ENCODE data around the gene FSTL1. TPM values are rescaled to one million over a fixed set of nuclear protein-coding genes. Genes with fewer than 3 reads are reported as not detected.
"Not testable (repeated sequence)": the region's sequence is repeated elsewhere in the genome, so short reads cannot be mapped to it uniquely, and the experiment has no call there.

FSTL1 gene
- polyA plus RNA-seq, 3 donors from 2014 or later, result 1.7 TPM; not detected in 2

DNA sequence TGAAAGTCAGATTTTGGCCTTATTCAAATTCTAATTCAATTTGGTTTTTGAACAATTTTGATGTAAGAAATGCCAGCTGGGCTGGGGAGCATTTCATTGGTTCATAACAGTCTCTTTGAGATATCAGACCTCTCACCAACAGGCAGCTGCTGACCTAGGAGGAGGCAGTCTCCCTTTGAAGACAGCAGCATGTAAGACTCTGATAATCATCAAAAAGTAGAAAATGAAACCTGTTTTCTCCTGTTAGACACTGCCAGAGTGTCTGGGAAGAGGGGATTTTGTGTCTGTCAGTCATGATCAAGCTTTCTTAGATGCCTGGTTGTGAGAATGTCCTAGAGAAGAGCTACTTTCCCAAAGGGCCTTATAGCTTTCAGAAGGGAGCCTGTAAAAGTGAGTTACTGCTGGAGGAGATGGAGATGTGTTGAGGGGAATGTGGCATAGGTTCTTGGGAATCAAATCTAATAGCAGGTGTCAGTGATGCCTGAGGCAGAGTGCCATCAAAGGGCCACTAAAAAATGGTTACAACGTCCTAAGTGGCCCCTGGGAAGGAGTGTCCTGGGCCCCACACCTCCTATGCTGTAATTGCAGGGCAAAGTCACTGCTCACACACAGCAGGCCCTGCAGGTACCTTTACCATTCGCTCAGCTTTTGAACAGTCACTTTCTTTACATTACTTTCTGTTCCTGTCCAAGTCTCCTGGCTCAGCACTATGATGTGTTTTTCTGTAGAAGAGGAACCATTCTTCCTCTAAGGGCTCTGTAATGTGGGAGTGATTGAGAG lies 43.1 kb downstream of the FSTL1 start:
- Mint-ChIP-seq H3K9me3 (no peaks in the 10 kb centered on the region), H3K4me3 (no peak overlapping the region), H3K4me1 (no peaks in the 10 kb centered on the region), H3K27ac (no peak overlapping the region), H3K36me3 (no peaks in the 10 kb centered on the region), H3K27me3 (ENCODE audit: low read depth in 3 of 3) (peaks cover 0 to 2% (median 0%) of the 10 kb centered on the region in 3 donors)
- no peak for DNase-seq

DNA sequence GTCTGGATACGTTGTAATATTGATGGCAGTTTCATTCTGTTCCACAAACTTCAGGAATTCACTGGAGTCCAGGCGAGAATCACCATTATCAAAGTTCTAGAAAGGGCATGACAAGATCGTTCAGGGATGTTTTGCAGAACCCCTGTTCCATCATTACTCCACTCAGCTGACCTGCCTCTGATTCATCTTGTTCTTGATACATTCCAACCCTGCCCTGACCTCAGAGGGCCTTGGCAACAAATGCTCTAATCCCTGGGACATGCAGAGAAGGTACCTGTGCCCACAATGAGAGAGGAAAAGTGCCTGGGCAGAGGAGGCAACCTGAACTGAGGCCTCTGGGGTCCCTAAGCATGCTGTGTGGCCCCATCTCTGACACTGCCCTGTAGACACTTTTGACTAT lies 45.9 kb downstream of the FSTL1 start:
- Mint-ChIP-seq H3K27me3 (ENCODE audit: low read depth in 3 of 3) (peaks cover 0 to 2% (median 0%) of the 10 kb centered on the region in 3 donors), H3K4me3 (no peak overlapping the region), H3K36me3 (no peaks in the 10 kb centered on the region), H3K9me3 (no peaks in the 10 kb centered on the region), H3K4me1 (no peaks in the 10 kb centered on the region), H3K27ac (no peak overlapping the region)
- DNase-seq, result no peak

DNA sequence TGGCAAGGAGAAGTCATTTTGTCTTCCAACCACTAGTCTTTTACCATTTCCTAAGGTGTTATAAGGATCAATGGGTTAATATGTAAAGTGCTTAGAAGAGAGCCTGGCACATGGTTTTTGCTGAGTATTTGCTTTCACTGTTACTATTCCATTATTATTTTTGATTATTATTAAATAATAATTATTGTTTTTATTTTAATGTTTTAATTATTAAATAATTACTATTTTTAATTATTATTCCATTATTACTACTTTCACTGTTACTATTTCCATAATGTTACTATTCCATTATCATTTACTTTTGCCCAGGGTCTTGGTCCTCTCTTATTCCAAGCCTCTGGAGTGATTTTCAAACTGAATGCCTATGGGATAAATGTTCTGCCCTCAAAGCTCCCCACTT lies 48.5 kb downstream of the FSTL1 start:
- Mint-ChIP-seq H3K4me1 (peaks cover 0 to 4% of the 10 kb centered on the region in 2 donors), H3K9me3 (no peaks in the 10 kb centered on the region), H3K27me3 (ENCODE audit: low read depth in 3 of 3) (no peaks in the 10 kb centered on the region), H3K27ac (no peak overlapping the region), H3K4me3 (no peak overlapping the region), H3K36me3 (no peaks in the 10 kb centered on the region)
- no peak for DNase-seq

DNA sequence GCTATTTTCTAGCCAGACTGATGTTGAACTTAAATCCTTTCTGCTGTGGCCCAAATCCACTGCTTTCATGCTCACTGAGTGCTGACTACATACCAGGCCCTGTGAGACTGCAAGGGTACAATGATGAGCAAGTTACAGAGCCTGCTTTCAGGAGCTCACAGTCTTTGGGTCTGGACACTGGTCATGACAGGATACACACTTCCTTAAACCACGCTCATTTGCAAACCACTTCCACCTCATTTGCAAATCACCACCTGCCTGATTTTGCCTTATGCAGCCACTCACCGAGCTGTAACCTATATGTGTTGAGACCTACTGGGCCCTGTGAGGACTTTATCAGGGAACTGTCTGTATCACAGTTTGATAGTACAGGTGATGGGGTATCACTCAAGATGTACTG lies 51.4 kb downstream of the FSTL1 start:
- DNase-seq, result no peak
- H3K4me1 Mint-ChIP-seq, result peaks cover 0 to 4% of the 10 kb centered on the region in 2 donors
- H3K36me3 Mint-ChIP-seq, result no peaks in the 10 kb centered on the region
- H3K4me3 Mint-ChIP-seq, result no peak overlapping the region
- peaks cover 0 to 5% (median 0%) of the 10 kb centered on the region in 3 donors for H3K27me3 Mint-ChIP-seq (ENCODE audit: low read depth in 3 of 3)
- H3K9me3 Mint-ChIP-seq, result no peaks in the 10 kb centered on the region
- H3K27ac Mint-ChIP-seq, result no peak overlapping the region

DNA sequence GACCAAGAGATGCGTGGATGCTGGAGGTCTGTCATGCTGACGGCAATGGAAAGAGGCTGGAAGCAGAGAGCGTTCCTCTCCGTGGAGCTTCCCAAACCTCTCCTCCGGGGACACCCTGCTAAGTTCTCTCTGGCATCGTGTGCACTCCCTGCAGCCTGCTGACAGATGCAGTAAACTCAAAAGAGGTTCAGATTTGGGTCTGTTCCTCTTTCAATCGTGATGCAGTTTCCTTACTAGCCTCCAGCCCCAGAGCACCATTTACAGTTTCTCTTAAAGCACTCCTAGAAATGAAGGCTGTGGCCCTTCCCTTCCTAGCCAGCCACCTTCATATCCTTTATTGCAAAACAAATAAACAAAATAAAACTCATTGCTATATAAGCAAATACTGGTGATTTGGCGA lies 54.3 kb downstream of the FSTL1 start:
- Mint-ChIP-seq H3K9me3 (no peaks in the 10 kb centered on the region), H3K27ac (no peak overlapping the region), H3K36me3 (no peaks in the 10 kb centered on the region), H3K27me3 (ENCODE audit: low read depth in 3 of 3) (peaks cover 0 to 5% (median 0%) of the 10 kb centered on the region in 3 donors), H3K4me1 (peaks cover 0 to 4% of the 10 kb centered on the region in 2 donors), H3K4me3 (no peak overlapping the region)
- DNase-seq, result no peak

DNA sequence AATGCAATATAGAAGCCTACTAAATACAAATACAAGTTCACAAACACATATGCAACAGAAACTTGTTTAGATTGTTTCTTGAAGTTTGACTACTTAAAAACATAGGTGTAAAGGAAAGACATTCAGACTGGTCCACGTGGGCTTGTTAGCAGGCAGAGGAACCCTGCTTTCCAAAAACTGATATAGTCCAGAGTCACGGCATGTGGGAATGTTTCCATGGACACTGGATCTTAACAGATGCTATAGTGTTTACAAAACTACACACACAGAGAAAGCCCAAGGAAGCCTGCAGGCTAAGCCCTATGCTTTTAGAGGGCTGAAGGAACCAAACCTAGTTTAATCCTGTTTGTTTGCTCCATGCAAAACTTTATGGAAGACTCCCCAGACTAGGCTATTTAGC lies 56.4 kb downstream of the FSTL1 start:
- H3K36me3 Mint-ChIP-seq, result no peaks in the 10 kb centered on the region
- DNase-seq, result no peak
- H3K9me3 Mint-ChIP-seq, result no peaks in the 10 kb centered on the region
- no peak overlapping the region for H3K4me3 Mint-ChIP-seq
- H3K4me1 Mint-ChIP-seq, result peaks cover 0 to under 1% of the 10 kb centered on the region in 2 donors
- no peak overlapping the region for H3K27ac Mint-ChIP-seq
- peaks cover 0 to 5% (median 2%) of the 10 kb centered on the region in 3 donors for H3K27me3 Mint-ChIP-seq (ENCODE audit: low read depth in 3 of 3)

DNA sequence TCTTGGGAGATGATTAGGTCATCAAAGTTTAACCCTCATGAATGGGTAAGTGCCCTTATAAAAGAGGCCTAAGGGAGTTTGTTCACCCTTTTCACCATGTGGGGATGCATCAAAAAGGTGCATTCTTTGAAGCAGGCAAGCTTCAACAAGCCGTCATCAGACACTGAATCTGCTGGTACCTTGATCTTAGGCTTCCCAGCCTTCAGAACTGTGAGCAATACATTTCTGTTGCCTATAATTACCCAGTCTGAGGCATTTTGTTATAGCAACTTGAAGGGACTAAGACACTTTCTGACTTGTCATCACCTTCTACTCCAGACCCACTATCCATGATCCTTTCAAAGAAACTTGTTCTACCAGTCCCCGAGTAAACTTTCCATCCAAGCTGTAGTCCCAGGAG lies 57.0 kb downstream of the FSTL1 start:
- no peak overlapping the region for H3K27ac Mint-ChIP-seq

DNA sequence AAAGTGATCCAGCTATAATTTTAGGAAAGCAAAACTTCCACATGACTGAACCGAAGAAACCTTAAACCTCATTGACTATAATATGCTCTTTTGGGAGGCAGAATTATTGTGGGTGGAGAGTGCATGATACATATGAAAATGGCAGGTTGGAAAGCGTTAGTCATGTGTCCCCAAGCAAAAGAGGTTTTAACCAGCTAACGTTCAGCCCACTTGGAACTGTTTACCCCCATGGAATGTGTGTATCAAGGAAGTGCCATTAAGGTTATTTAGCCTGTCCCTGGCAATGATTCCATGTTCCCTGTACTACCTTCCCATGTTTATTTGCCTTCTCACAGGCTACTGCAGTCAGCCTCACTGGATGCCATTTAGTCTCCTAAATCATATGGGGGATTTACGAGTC lies 57.5 kb downstream of the FSTL1 start:
- no peaks in the 10 kb centered on the region for H3K4me1 Mint-ChIP-seq
- H3K27ac Mint-ChIP-seq, result no peak overlapping the region
- no peak overlapping the region for H3K4me3 Mint-ChIP-seq
- H3K36me3 Mint-ChIP-seq, result no peaks in the 10 kb centered on the region
- H3K9me3 Mint-ChIP-seq, result no peaks in the 10 kb centered on the region
- H3K27me3 Mint-ChIP-seq (ENCODE audit: low read depth in 3 of 3), result peaks cover 0 to 5% (median 3%) of the 10 kb centered on the region in 3 donors
- no peak for DNase-seq

More for the DNA sequence above, 57.0 kb downstream of the FSTL1 start:
- H3K36me3 Mint-ChIP-seq, result no peaks in the 10 kb centered on the region
- H3K4me1 Mint-ChIP-seq, result no peaks in the 10 kb centered on the region
- no peak for DNase-seq
- no peak overlapping the region for H3K4me3 Mint-ChIP-seq
- H3K27me3 Mint-ChIP-seq (ENCODE audit: low read depth in 3 of 3), result peaks cover 0 to 5% (median 3%) of the 10 kb centered on the region in 3 donors
- no peaks in the 10 kb centered on the region for H3K9me3 Mint-ChIP-seq

DNA sequence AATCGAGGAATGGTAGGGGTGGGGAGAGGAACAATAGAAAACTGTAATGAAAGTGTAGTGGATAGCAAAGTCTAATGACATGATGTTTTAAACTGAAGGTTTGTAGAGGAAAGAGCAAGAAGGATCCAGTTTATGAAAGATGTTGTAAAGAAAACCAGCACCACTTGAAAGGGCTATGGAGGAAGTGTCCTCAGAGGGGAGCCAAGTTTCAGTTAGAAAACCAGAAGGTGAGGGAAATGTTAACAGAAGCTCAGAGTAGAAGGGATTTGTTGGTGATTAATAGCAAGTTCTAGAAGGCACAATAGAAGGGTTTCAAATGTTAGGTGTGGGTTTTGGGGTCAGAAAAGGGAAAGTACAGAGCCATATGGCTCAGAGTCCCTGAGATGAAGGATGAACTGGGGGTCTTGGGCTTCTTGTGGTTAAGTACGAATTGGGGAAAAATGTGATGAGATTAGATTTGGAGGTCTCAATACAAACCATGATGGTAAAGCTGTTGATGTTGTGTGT lies 67.8 kb downstream of the FSTL1 start:
- Mint-ChIP-seq H3K4me1 (no peaks in the 10 kb centered on the region), H3K4me3 (no peak overlapping the region), H3K9me3 (peaks cover 0 to 2% (median 0%) of the 10 kb centered on the region in 6 donors), H3K27me3 (ENCODE audit: low read depth in 3 of 3) (peaks cover 0 to 13% (median 0%) of the 10 kb centered on the region in 3 donors), H3K36me3 (peaks cover 0 to 4% (median 0%) of the 10 kb centered on the region in 3 donors), H3K27ac (no peak overlapping the region)
- no peak for DNase-seq

DNA sequence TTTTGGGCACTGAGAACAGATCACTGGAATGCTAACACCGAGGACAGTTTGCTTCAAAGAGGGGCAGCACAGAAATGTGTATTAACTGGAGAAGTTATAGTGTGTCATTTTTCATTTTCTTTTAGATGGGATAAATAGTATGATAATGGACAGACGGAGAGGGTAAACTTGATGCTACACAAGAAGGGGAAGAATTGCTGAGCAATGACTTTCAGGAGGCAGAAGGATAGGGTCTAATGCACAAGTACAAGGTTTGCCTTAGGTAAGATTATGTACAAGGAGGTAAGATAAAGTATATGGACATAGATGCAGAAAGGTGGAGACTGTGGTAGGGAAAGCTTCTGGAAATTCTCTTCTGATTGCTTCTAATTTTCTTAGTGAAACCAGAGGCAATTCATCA lies 69.3 kb downstream of the FSTL1 start:
- peaks cover 0 to 2% (median 0%) of the 10 kb centered on the region in 6 donors for H3K9me3 Mint-ChIP-seq
- peaks cover 0 to 4% (median 0%) of the 10 kb centered on the region in 3 donors for H3K36me3 Mint-ChIP-seq
- H3K27me3 Mint-ChIP-seq (ENCODE audit: low read depth in 3 of 3), result peaks cover 0 to 13% (median 0%) of the 10 kb centered on the region in 3 donors
- no peak for DNase-seq
- H3K27ac Mint-ChIP-seq, result no peak overlapping the region
- no peak overlapping the region for H3K4me3 Mint-ChIP-seq
- H3K4me1 Mint-ChIP-seq, result no peaks in the 10 kb centered on the region

DNA sequence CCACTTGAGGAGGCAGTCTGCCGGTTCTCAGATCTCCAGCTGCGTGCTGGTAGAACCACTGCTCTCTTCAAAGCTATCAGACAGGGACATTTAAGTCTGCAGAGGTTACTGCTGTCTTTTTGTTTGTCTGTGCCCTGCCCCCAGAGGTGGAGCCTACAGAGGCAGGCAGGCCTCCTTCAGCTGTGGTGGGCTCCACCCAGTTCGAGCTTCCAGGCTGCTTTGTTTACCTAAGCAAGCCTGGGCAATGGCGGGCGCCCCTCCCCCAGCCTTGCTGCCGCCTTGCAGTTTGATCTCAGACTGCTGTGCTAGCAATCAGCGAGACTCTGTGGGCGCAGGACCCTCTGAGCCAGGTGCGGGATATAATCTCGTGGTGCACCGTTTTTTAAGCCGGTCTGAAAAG lies 72.8 kb downstream of the FSTL1 start:
- not testable (repeated sequence) for H3K4me3 Mint-ChIP-seq; H3K27ac Mint-ChIP-seq; H3K9me3 Mint-ChIP-seq; DNase-seq; H3K27me3 Mint-ChIP-seq (ENCODE audit: low read depth in 3 of 3); H3K4me1 Mint-ChIP-seq; H3K36me3 Mint-ChIP-seq

DNA sequence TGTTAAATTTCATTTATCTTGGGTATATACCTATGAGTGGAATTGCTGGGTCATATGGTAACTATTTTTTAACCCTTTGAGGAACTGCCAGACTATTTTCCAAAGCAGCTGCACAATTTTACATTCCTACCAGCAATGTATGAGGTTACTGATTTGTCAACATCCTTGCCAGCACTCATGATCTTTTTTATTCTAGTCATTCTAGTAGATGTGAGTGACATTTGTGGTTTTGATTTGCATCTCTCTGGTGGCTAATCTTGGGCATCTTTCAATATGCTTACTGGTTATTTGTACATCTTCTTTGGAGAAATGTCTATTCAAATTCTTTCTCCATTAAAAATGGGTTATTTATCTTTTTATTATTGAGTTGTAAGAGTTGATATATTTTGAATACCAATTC lies 80.3 kb downstream of the FSTL1 start:
- Mint-ChIP-seq H3K36me3 (no peaks in the 10 kb centered on the region), H3K4me1 (no peaks in the 10 kb centered on the region), H3K4me3 (no peak overlapping the region), H3K27me3 (ENCODE audit: low read depth in 3 of 3) (peaks cover 0 to 6% (median 3%) of the 10 kb centered on the region in 3 donors), H3K27ac (no peak overlapping the region), H3K9me3 (no peaks in the 10 kb centered on the region)
- no peak for DNase-seq

DNA sequence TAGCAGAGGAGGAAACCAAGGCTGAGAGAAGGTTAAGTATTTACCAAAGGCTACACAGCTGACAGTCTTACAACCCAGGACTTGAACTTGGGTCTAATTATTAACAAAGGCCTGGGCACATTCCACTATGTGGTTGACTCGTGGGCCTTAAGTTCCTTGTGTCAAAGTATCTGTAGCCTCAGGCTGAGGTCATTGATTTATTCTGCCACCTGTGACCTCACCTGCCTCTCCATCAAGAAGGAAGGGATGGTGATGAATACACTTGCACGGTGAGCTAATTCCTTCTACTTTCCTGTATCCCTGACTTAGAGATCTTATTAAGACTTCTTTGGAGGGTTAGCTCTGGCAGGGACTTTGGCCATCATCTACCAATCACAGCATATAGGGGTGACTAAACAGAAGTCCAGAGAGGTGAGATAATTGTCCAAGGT lies 81.7 kb downstream of the FSTL1 start:
- H3K4me1 Mint-ChIP-seq, result no peaks in the 10 kb centered on the region
- no peaks in the 10 kb centered on the region for H3K36me3 Mint-ChIP-seq
- H3K4me3 Mint-ChIP-seq, result no peak overlapping the region

DNA sequence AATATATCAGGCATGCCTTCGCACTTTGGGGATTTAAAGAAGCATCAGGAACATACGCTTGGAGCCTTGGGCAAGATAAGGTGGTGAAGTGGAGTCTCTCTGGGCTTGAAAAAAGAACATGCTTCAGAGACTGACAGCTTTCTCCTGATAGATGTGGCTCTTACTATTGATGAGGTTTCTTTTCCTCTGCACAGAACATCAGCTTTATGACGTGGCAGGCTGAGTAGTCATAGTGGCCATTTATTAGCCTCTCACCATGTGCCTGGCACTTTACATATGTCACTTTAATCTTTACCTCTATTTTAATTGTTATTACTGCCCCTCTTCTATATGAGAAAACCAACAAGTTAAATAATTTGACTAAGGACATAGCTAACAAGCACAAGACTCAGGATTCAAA lies 82.6 kb downstream of the FSTL1 start:
- no peak overlapping the region for H3K4me3 Mint-ChIP-seq
- H3K27me3 Mint-ChIP-seq (ENCODE audit: low read depth in 3 of 3), result peaks cover 0 to 6% (median 3%) of the 10 kb centered on the region in 3 donors
- no peaks in the 10 kb centered on the region for H3K36me3 Mint-ChIP-seq
- no peak overlapping the region for H3K27ac Mint-ChIP-seq
- DNase-seq, result no peak
- H3K4me1 Mint-ChIP-seq, result no peaks in the 10 kb centered on the region
- no peaks in the 10 kb centered on the region for H3K9me3 Mint-ChIP-seq

More for the DNA sequence above, 81.7 kb downstream of the FSTL1 start:
- DNase-seq, result no peak
- H3K27me3 Mint-ChIP-seq (ENCODE audit: low read depth in 3 of 3), result peaks cover 0 to 6% (median 3%) of the 10 kb centered on the region in 3 donors
- no peak overlapping the region for H3K27ac Mint-ChIP-seq
- no peaks in the 10 kb centered on the region for H3K9me3 Mint-ChIP-seq

Measured in immature natural killer cell (primary cell).